Mesendoderm (in vitro differentiated cells): ENCODE results near the gene EFNB2.

Source experiments
- DNase-seq: peaks from one replicate; pipeline ENCODE4 v3.0.0; 2013
- H2AK5ac ChIP-seq: 2 replicates; pipeline ENCODE4 v1.6.1; 2013; ENCODE audit warnings: low read length, inconsistent platforms
- H2BK120ac ChIP-seq: 2 replicates; pipeline ENCODE4 v1.6.1; 2013; ENCODE audit warnings: low read depth, mild to moderate bottlenecking, low read length, moderate library complexity, mixed read lengths
- H2BK15ac ChIP-seq: replicated peaks from 2 replicates; pipeline ENCODE4 v1.6.1; 2013; ENCODE audit warnings: low read depth, mild to moderate bottlenecking, moderate library complexity
- H2BK5ac ChIP-seq: 2 replicates; pipeline ENCODE4 v1.6.1; 2013; ENCODE audit warnings: low read length, inconsistent platforms
- H3K18ac ChIP-seq: 2 replicates; pipeline ENCODE4 v1.6.1; 2013; ENCODE audit warnings: mild to moderate bottlenecking, low read length, mixed read lengths
- H3K23ac ChIP-seq: one replicate; pipeline ENCODE4 v1.6.1; 2013; ENCODE audit warnings: low read length
- H3K27ac ChIP-seq: 2 replicates; pipeline ENCODE4 v1.5.1; 2013; ENCODE audit warnings: low read depth, mild to moderate bottlenecking, inconsistent platforms, low read length, moderate library complexity
- H3K27me3 ChIP-seq: 2 replicates; pipeline ENCODE4 v1.6.1; 2013; ENCODE audit warnings: low read length, control low read depth, mild to moderate bottlenecking, inconsistent platforms; ENCODE audit not compliant: insufficient read depth, poor library complexity
- H3K36me3 ChIP-seq: 2 replicates; pipeline ENCODE4 v1.6.1; 2013; ENCODE audit warnings: low read length, inconsistent platforms; ENCODE audit not compliant: control insufficient read depth, insufficient read depth
- H3K4ac ChIP-seq: one replicate; pipeline ENCODE4 v1.6.1; 2013; ENCODE audit warnings: low read depth, mild to moderate bottlenecking, low read length, moderate library complexity
- H3K4me1 ChIP-seq: 2 replicates; pipeline ENCODE4 v1.6.1; 2013; ENCODE audit warnings: low read depth, low read length, inconsistent platforms; ENCODE audit not compliant: control insufficient read depth
- H3K4me2 ChIP-seq: 2 replicates; pipeline ENCODE4 v1.6.1; 2013; ENCODE audit warnings: low read length
- H3K4me3 ChIP-seq: 2 replicates; pipeline ENCODE4 v1.5.1; 2013; ENCODE audit warnings: mild to moderate bottlenecking, low read length
- H3K56ac ChIP-seq: one replicate; pipeline ENCODE4 v1.6.1; 2013; ENCODE audit warnings: low read length
- H3K79me1 ChIP-seq: 2 replicates; pipeline ENCODE4 v1.6.1; 2013; ENCODE audit warnings: low read length, inconsistent platforms
- H3K79me2 ChIP-seq: 2 replicates; pipeline ENCODE4 v1.6.1; 2013; ENCODE audit warnings: mild to moderate bottlenecking, low read length; ENCODE audit not compliant: control insufficient read depth, insufficient read depth
- H3K9ac ChIP-seq: 2 replicates; pipeline ENCODE4 v1.6.1; 2013; ENCODE audit warnings: low read length, inconsistent platforms
- H4K5ac ChIP-seq: one replicate; pipeline ENCODE4 v1.6.1; 2013; ENCODE audit warnings: low read length
- H4K8ac ChIP-seq: one replicate; pipeline ENCODE4 v1.6.1; 2013; ENCODE audit warnings: low read depth, mild to moderate bottlenecking, control low read depth, low read length, moderate library complexity
- WGBS: extraction: QIAGEN DNeasy Blood & Tissue Kit; methylation state at CpG from one replicate; pipeline ENCODE4 v1.1.7; 2013; ENCODE audit warnings: low lambda C conversion rate, missing lambda C conversion rate; ENCODE audit not compliant: insufficient coverage; ENCODE audit errors: extremely low coverage; 5-methylcytosine and 5-hydroxymethylcytosine counted together

The EFNB2 gene

DNA sequence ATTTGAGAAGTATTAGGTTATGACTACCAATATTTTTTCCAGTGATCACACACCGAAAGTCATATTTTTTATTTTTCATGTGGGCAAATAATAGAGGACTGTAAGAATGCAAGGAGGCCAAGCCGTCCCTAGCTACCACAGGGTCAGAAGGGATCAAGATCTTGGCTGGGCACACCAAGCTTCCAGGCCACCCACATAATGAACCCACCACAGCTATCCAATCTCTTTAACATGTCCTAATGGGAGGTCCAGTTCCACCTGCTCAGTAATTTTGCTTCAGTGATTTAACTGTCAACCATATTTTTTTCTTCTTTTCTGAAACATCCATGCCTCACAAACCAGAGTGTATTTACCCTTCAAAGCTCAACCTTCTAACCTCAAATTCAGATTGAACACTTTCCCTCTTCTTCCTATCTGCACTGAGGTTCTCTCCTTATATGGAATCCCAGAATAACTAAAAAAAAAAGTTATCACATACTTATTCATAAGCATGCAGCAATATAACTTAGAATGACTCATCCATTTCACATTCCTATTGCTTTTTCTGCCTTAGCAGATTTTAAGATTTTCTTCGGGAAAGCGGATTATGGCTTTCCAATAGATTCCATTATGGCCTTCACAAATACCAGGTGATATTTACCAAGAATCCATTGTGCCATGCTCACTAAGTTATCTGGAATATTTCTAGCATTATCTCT lies 20.3 kb upstream of the EFNB2 start:
- DNase-seq: no peak
- no peak overlapping the region for H4K8ac ChIP-seq
- WGBS: no CpG with 5 or more reads among the region's 4 CpGs
- H3K56ac ChIP-seq: no peak overlapping the region
- peaks cover 4% of the 10 kb centered on the region for H3K36me3 ChIP-seq
- H3K4me1 ChIP-seq: no peaks in the 10 kb centered on the region
- H2BK5ac ChIP-seq: no peak overlapping the region
- H3K4ac ChIP-seq: no peak overlapping the region
- H2AK5ac ChIP-seq: no peak overlapping the region
- no peak overlapping the region for H3K18ac ChIP-seq
- H3K27me3 ChIP-seq: no peaks in the 10 kb centered on the region
- no peak overlapping the region for H2BK15ac ChIP-seq
- no peak overlapping the region for H3K4me2 ChIP-seq
- no peak overlapping the region for H3K9ac ChIP-seq
- H3K79me2 ChIP-seq: peaks cover 56% of the 10 kb centered on the region
- no peak overlapping the region for H3K23ac ChIP-seq
- H3K79me1 ChIP-seq: peaks cover 8% of the 10 kb centered on the region
- H3K4me3 ChIP-seq: no peak overlapping the region
- no peak overlapping the region for H4K5ac ChIP-seq
- H2BK120ac ChIP-seq: no peak overlapping the region
- no peak overlapping the region for H3K27ac ChIP-seq

DNA sequence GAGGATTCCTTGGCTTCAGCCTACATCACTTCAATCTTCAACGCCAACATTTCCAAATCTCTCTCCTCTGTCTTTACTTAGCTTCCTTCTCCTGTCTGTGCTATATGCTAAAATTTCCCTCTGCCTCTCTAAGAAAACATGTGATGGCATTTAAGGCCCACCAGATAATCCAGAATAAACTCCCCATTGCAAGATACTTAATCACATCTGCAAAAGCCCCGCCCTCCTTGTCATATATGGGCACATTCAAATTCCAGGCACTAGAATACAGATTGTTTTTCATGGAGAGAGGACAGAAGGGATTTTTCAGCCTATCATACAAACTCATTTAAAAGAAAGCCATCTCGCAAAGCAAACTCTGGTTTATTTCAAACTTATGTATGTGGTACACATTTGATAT lies 16.3 kb upstream of the EFNB2 start:
- H3K27ac ChIP-seq: no peak overlapping the region
- H3K4me2 ChIP-seq: no peak overlapping the region
- H4K5ac ChIP-seq: no peak overlapping the region
- H3K4ac ChIP-seq: no peak overlapping the region
- H3K23ac ChIP-seq: no peak overlapping the region
- H3K79me2 ChIP-seq: peaks cover 53% of the 10 kb centered on the region
- H2BK120ac ChIP-seq: no peak overlapping the region
- peaks cover 2% of the 10 kb centered on the region for H3K36me3 ChIP-seq
- H3K18ac ChIP-seq: no peak overlapping the region
- no peak overlapping the region for H4K8ac ChIP-seq
- no peak overlapping the region for H3K9ac ChIP-seq
- no peak overlapping the region for H3K4me3 ChIP-seq
- no peaks in the 10 kb centered on the region for H3K4me1 ChIP-seq
- no CpG with 5 or more reads among the region's 3 CpGs for WGBS
- no peaks in the 10 kb centered on the region for H3K27me3 ChIP-seq
- no peak overlapping the region for H2BK5ac ChIP-seq
- no peak overlapping the region for H3K56ac ChIP-seq
- H3K79me1 ChIP-seq: peaks cover 17% of the 10 kb centered on the region
- no peak overlapping the region for H2BK15ac ChIP-seq
- no peak for DNase-seq
- no peak overlapping the region for H2AK5ac ChIP-seq

DNA sequence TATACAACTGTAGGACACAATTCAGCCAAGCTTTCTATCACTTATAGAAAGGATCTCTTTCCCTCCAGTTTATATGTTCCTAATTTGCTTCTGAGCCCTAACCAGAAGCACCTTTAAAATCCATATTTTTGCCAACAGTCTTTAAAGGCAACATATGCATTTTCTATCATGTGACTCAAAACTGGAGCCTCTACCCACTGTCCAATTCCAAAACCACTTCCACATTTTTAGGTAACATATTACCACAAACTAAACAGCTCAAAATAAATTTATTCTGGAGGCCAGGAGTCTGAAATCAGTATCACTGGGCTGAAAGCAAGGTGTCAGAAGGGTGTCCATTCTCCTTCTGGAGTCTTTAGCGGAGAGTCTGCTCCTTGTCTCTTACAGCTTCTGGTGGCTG lies 15.9 kb upstream of the EFNB2 start:
- Histone ChIP-seq H3K18ac (no peak overlapping the region), H4K5ac (no peak overlapping the region), H3K27ac (no peak overlapping the region), H3K79me2 (peaks cover 52% of the 10 kb centered on the region), H3K36me3 (peaks cover 2% of the 10 kb centered on the region), H3K27me3 (no peaks in the 10 kb centered on the region), H3K4me3 (no peak overlapping the region), H3K56ac (no peak overlapping the region), H3K4me2 (no peak overlapping the region), H4K8ac (peak overlapping the region; percentile 2), H3K9ac (no peak overlapping the region), H2BK5ac (no peak overlapping the region), H2BK15ac (no peak overlapping the region), H3K4ac (no peak overlapping the region), H3K23ac (no peak overlapping the region), H3K4me1 (no peaks in the 10 kb centered on the region), H2BK120ac (no peak overlapping the region), H2AK5ac (no peak overlapping the region), H3K79me1 (peaks cover 17% of the 10 kb centered on the region)
- no peak for DNase-seq
- no CpG with 5 or more reads among the region's 1 CpG for WGBS

DNA sequence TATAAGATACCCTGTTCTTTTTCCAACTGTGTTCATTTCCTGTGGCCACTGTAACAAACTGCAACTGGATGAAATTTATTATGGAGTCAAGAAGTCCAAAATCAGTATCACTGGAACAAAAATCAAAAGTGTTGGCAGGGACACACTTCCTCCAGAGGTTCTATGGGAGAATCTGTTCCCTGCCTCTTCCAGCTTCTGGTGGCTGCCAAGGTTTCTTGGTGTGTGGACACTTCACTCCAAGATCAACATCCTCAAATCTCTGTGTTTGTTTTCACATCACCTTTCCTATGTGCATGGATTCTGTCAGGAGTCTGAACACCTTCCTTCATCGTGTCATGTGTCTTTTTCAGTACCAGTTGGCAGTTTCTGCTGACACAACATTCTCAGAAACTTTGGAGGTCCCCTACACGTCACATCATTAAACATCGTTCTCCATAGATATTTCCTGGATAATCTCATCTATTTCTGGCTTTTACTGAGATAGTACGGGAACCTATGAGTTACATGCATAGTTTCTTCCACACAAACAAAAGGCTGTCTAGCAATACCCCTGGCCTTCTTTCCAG lies 15.2 kb upstream of the EFNB2 start:
- Histone ChIP-seq H2AK5ac (no peak overlapping the region), H3K4me3 (no peak overlapping the region), H4K8ac (no peak overlapping the region), H3K9ac (no peak overlapping the region), H3K27ac (no peak overlapping the region), H3K36me3 (peaks cover 2% of the 10 kb centered on the region), H3K23ac (no peak overlapping the region), H2BK15ac (no peak overlapping the region), H3K18ac (no peak overlapping the region), H4K5ac (no peak overlapping the region), H3K79me1 (peaks cover 16% of the 10 kb centered on the region), H2BK120ac (no peak overlapping the region), H3K4me2 (no peak overlapping the region), H3K4ac (no peak overlapping the region), H3K56ac (no peak overlapping the region), H3K27me3 (no peaks in the 10 kb centered on the region), H2BK5ac (no peak overlapping the region), H3K79me2 (peaks cover 50% of the 10 kb centered on the region), H3K4me1 (no peaks in the 10 kb centered on the region)
- DNase-seq: no peak
- no CpG with 5 or more reads among the region's 4 CpGs for WGBS

DNA sequence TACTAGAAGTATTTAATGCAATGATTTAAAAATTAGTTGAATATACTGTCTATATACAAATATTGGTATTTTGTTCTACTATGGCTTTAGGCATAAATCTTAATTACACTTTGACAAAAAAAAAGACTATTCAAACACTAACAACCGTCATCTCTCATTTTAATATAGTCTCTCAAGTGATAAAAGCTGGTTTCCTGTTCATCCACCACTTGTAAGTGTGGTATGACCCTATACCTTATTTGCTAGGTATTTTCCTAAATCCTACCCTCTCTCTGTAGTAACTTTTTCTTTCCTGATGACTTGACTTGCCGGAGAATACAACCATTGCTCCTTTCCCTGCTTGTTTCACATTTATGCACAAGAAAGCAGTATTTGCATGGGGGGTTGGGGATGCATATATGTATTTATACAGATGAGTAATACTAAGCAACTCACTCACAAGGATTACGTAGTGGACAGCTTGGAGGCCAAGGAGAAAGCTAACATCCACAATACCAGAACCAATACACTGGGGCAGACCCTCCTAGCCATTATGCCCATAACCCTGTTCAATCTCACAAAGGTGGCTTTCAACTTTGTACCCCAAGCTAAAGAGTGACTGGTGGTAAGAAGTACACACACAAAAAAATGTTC lies 12.7 kb upstream of the EFNB2 start:
- Histone ChIP-seq H4K8ac (no peak overlapping the region), H3K4ac (no peak overlapping the region), H3K9ac (no peak overlapping the region), H2BK15ac (no peak overlapping the region), H2BK120ac (no peak overlapping the region), H3K27me3 (no peaks in the 10 kb centered on the region), H3K4me3 (no peak overlapping the region), H3K18ac (no peak overlapping the region), H4K5ac (no peak overlapping the region), H3K4me2 (no peak overlapping the region), H3K4me1 (no peaks in the 10 kb centered on the region), H2AK5ac (no peak overlapping the region), H2BK5ac (no peak overlapping the region), H3K56ac (no peak overlapping the region), H3K79me1 (peaks cover 16% of the 10 kb centered on the region), H3K36me3 (no peaks in the 10 kb centered on the region), H3K23ac (no peak overlapping the region), H3K27ac (no peak overlapping the region), H3K79me2 (peaks cover 41% of the 10 kb centered on the region)
- DNase-seq: no peak
- WGBS: no CpG with 5 or more reads among the region's 3 CpGs
